Activated CD4-positive, alpha-beta T cell treated with anti-CD3 and anti-CD28 coated beads, Interleukin-2, amount 10 ng/mL, durations not matched to agents 7 days and 5 days (primary cell): ENCODE data around the gene CD244. TPM values are rescaled to one million over a fixed set of nuclear protein-coding genes. Genes with fewer than 3 reads are reported as not detected.
"Not testable (repeated sequence)": the region's sequence is repeated elsewhere in the genome, so short reads cannot be mapped to it uniquely, and the experiment has no call there.

Experiments
- CTCF ChIA-PET: fragments of 350-600 bp; sonication (Branson Sonifier 250); formaldehyde crosslinking; loops from one replicate; lab custom pipeline; 2021; ENCODE audit warnings: antibody characterized with exemption; lab: Charles Lee
- POLR2A ChIA-PET: fragments of 350-600 bp; sonication (Branson Sonifier 250); formaldehyde crosslinking; loops from one replicate; lab custom pipeline; 2021; ENCODE audit warnings: antibody characterized with exemption; lab: Charles Lee
- DNase-seq: peaks from one replicate; pipeline ENCODE4 v3.0.0-alpha.2; 2020
- H3K27ac Mint-ChIP-seq: one replicate; pipeline ENCODE4 v1.8.0; 2021; ENCODE audit warnings: mild to moderate bottlenecking, moderate library complexity, mixed read lengths
- H3K27me3 Mint-ChIP-seq: one replicate; pipeline ENCODE4 v1.8.0; 2021; ENCODE audit warnings: mixed read lengths
- H3K36me3 Mint-ChIP-seq: one replicate; pipeline ENCODE4 v1.8.0; 2021; ENCODE audit warnings: low read depth, mixed read lengths
- H3K4me1 Mint-ChIP-seq: one replicate; pipeline ENCODE4 v1.8.0; 2021; ENCODE audit warnings: mixed read lengths
- H3K4me3 Mint-ChIP-seq: one replicate; pipeline ENCODE4 v1.8.0; 2021; ENCODE audit warnings: mild to moderate bottlenecking, moderate library complexity, mixed read lengths
- H3K9me3 Mint-ChIP-seq: one replicate; pipeline ENCODE4 v1.8.0; 2021; ENCODE audit warnings: mixed read lengths
- total RNA-seq, 2 experiments: library from RNA; stranded (reverse); gene quantifications; one replicate each; pipeline ENCODE4 v1.2.3, GENCODE V29; 2021

CD244 gene
- total RNA-seq, 2 experiments from 2014 or later = 1.8 to 2.1 TPM

GRCh38 chr1:160868141-160868540 lies 5.5 kb upstream of the CD244 start:
- POLR2A ChIA-PET = no interaction called here
- Mint-ChIP-seq H3K9me3 (no peaks in the 10 kb centered on the region), H3K36me3 (no peaks in the 10 kb centered on the region), H3K4me3 (no peak overlapping the region), H3K27ac (no peak overlapping the region), H3K27me3 (peaks cover under 1% of the 10 kb centered on the region), H3K4me1 (peaks cover 9% of the 10 kb centered on the region)
- CTCF ChIA-PET = no interaction called here
- DNase-seq = no peak

GRCh38 chr1:160867651-160868050 lies 5.0 kb upstream of the CD244 start:
- CTCF ChIA-PET, H3K36me3 Mint-ChIP-seq, H3K27ac Mint-ChIP-seq: not testable (repeated sequence)

GRCh38 chr1:160866695-160867260 lies 4.1 kb upstream of the CD244 start:
- Mint-ChIP-seq H3K4me1 (peaks cover 22% of the 10 kb centered on the region), H3K27me3 (no peaks in the 10 kb centered on the region), H3K27ac (no peak overlapping the region), H3K9me3 (no peaks in the 10 kb centered on the region), H3K36me3 (no peaks in the 10 kb centered on the region), H3K4me3 (no peak overlapping the region)
- POLR2A ChIA-PET = no interaction called here
- DNase-seq = no peak
- CTCF ChIA-PET = no interaction called here

More at GRCh38 chr1:160867651-160868050, 5.0 kb upstream of the CD244 start:
- DNase-seq, H3K9me3 Mint-ChIP-seq, H3K27me3 Mint-ChIP-seq, POLR2A ChIA-PET, H3K4me3 Mint-ChIP-seq: not testable (repeated sequence)
- H3K4me1 Mint-ChIP-seq = peaks cover 14% of the 10 kb centered on the region

GRCh38 chr1:160866001-160866694 lies 3.5 kb upstream of the CD244 start:
- Mint-ChIP-seq H3K27ac (no peak overlapping the region), H3K9me3 (no peaks in the 10 kb centered on the region), H3K4me1 (peaks cover 26% of the 10 kb centered on the region), H3K4me3 (no peak overlapping the region), H3K27me3 (no peaks in the 10 kb centered on the region), H3K36me3 (no peaks in the 10 kb centered on the region)
- POLR2A ChIA-PET = no interaction called here
- DNase-seq = no peak
- CTCF ChIA-PET = interaction anchor here (0.6 to 0.8 kb wide), 3 partner anchors 11 to 144 kb away, joined by 3 read pairs; no protein-coding TSS in a partner anchor

- Mint-ChIP-seq H3K4me3 (no peak overlapping the region), H3K27me3 (no peaks in the 10 kb centered on the region), H3K4me1 (peaks cover 26% of the 10 kb centered on the region), H3K36me3 (no peaks in the 10 kb centered on the region), H3K27ac (no peak overlapping the region), H3K9me3 (no peaks in the 10 kb centered on the region)
- CTCF ChIA-PET = interaction anchor here (0.6 to 1.6 kb wide), 4 partner anchors 8 to 779 kb away, joined by 3 to 9 read pairs (median 4); no protein-coding TSS in a partner anchor
- DNase-seq = no peak
- POLR2A ChIA-PET = no interaction called here
These were observed 2.6 kb upstream of the CD244 start for GRCh38 chr1:160865337-160865736.

GRCh38 chr1:160864173-160864572 lies 1.5 kb upstream of the CD244 start:
- POLR2A ChIA-PET = interaction anchor here (0.6 kb wide), 1 partner anchor 14 kb away, joined by 5 read pairs; no protein-coding TSS in a partner anchor
- Mint-ChIP-seq H3K9me3 (no peaks in the 10 kb centered on the region), H3K4me1 (peaks cover 26% of the 10 kb centered on the region), H3K4me3 (no peak overlapping the region), H3K27me3 (no peaks in the 10 kb centered on the region), H3K27ac (no peak overlapping the region), H3K36me3 (no peaks in the 10 kb centered on the region)
- DNase-seq = no peak
- CTCF ChIA-PET = interaction anchor here (0.9 to 2.5 kb wide), 4 partner anchors 13 to 40 kb away, joined by 3 to 10 read pairs (median 6); no protein-coding TSS in a partner anchor

- Mint-ChIP-seq H3K27ac (peak overlapping the region; percentile 14), H3K36me3 (no peaks in the 10 kb centered on the region), H3K4me3 (no peak overlapping the region), H3K27me3 (no peaks in the 10 kb centered on the region), H3K4me1 (peaks cover 26% of the 10 kb centered on the region), H3K9me3 (no peaks in the 10 kb centered on the region)
- ChIA-PET CTCF (interaction anchor here (0.9 to 2.5 kb wide), 5 partner anchors 13 to 40 kb away, joined by 3 to 10 read pairs (median 7); no protein-coding TSS in a partner anchor), POLR2A (no interaction called here)
- DNase-seq = no peak
These were observed 1.1 kb upstream of the CD244 start for GRCh38 chr1:160863774-160864131.

GRCh38 chr1:160863061-160863773 lies 530 bp upstream of the CD244 start:
- no peaks in the 10 kb centered on the region for H3K27me3 Mint-ChIP-seq
- H3K4me3 Mint-ChIP-seq = no peak overlapping the region
- POLR2A ChIA-PET = no interaction called here
- H3K27ac Mint-ChIP-seq = peak overlapping the region; percentile 26
- H3K9me3 Mint-ChIP-seq = no peaks in the 10 kb centered on the region
- peaks cover 26% of the 10 kb centered on the region for H3K4me1 Mint-ChIP-seq
- H3K36me3 Mint-ChIP-seq = no peaks in the 10 kb centered on the region
- CTCF ChIA-PET = interaction anchor here (1.2 to 2.5 kb wide), 4 partner anchors 11 to 107 kb away, joined by 4 to 10 read pairs (median 8); no protein-coding TSS in a partner anchor
- DNase-seq = no peak

- ChIA-PET POLR2A (interaction anchor here (0.5 kb wide), 1 partner anchor 338 kb away, joined by 3 read pairs; no protein-coding TSS in a partner anchor), CTCF (interaction anchor here (0.6 to 1.1 kb wide), 2 partner anchors 10 to 178 kb away, joined by 3 to 4 read pairs; no protein-coding TSS in a partner anchor)
- Mint-ChIP-seq H3K4me1 (peaks cover 26% of the 10 kb centered on the region), H3K27me3 (no peaks in the 10 kb centered on the region), H3K27ac (no peak overlapping the region), H3K9me3 (no peaks in the 10 kb centered on the region), H3K36me3 (no peaks in the 10 kb centered on the region), H3K4me3 (no peak overlapping the region)
- no peak for DNase-seq
These were observed 1.7 kb downstream of the CD244 start for GRCh38 chr1:160860840-160861505.

GRCh38 chr1:160859166-160859565 lies 3.5 kb downstream of the CD244 start:
- CTCF ChIA-PET = interaction anchor here (0.9 to 1.3 kb wide), 2 partner anchors 10 to 17 kb away, joined by 3 to 4 read pairs; no protein-coding TSS in a partner anchor
- no peak overlapping the region for H3K27ac Mint-ChIP-seq
- no peak for DNase-seq
- no peaks in the 10 kb centered on the region for H3K27me3 Mint-ChIP-seq
- H3K36me3 Mint-ChIP-seq = no peaks in the 10 kb centered on the region
- no peaks in the 10 kb centered on the region for H3K9me3 Mint-ChIP-seq
- H3K4me1 Mint-ChIP-seq = peaks cover 25% of the 10 kb centered on the region
- no peak overlapping the region for H3K4me3 Mint-ChIP-seq
- POLR2A ChIA-PET = no interaction called here

GRCh38 chr1:160858507-160858906 lies 4.2 kb downstream of the CD244 start:
- POLR2A ChIA-PET = interaction anchor here (0.6 kb wide), 1 partner anchor 21 kb away, joined by 3 read pairs; no protein-coding TSS in a partner anchor
- H3K4me1 Mint-ChIP-seq = peaks cover 21% of the 10 kb centered on the region
- CTCF ChIA-PET = interaction anchor here (0.9 to 1.2 kb wide), 2 partner anchors 11 to 23 kb away, joined by 3 to 4 read pairs; no protein-coding TSS in a partner anchor

GRCh38 chr1:160858097-160858496 lies 4.6 kb downstream of the CD244 start:
- DNase-seq = no peak
- POLR2A ChIA-PET = interaction anchor here (0.6 kb wide), 1 partner anchor 21 kb away, joined by 3 read pairs; no protein-coding TSS in a partner anchor
- Mint-ChIP-seq H3K27ac (no peak overlapping the region), H3K36me3 (no peaks in the 10 kb centered on the region), H3K27me3 (no peaks in the 10 kb centered on the region), H3K4me3 (no peak overlapping the region), H3K9me3 (no peaks in the 10 kb centered on the region), H3K4me1 (peaks cover 19% of the 10 kb centered on the region)
- CTCF ChIA-PET = interaction anchor here (0.8 to 1.4 kb wide), 4 partner anchors 11 to 23 kb away, joined by 3 to 5 read pairs (median 4); no protein-coding TSS in a partner anchor

More at GRCh38 chr1:160858507-160858906, 4.2 kb downstream of the CD244 start:
- no peak overlapping the region for H3K27ac Mint-ChIP-seq
- no peak overlapping the region for H3K4me3 Mint-ChIP-seq
- no peaks in the 10 kb centered on the region for H3K36me3 Mint-ChIP-seq
- no peaks in the 10 kb centered on the region for H3K27me3 Mint-ChIP-seq
- DNase-seq = no peak
- H3K9me3 Mint-ChIP-seq = no peaks in the 10 kb centered on the region
